Caco-2 (cell line): ENCODE data around the gene OMG. TPM values are rescaled to one million over a fixed set of nuclear protein-coding genes. Genes with fewer than 3 reads are reported as not detected.

ENCODE experiments used
- BruUV-seq: library from RNA; stranded (reverse); fragments of 400-500 nt; replicated peaks from 2 replicates; lab custom pipeline; 2021; lab: Mats Ljungman, UMichigan
- CTCF ChIA-PET: fragments of 300-600 bp; sonication (Branson Sonifier 250); formaldehyde crosslinking; loops from one replicate; lab custom pipeline; 2022; ENCODE audit warnings: antibody characterized with exemption; lab: Charles Lee
- POLR2A ChIA-PET: fragments of 300-600 bp; sonication (Branson Sonifier 250); formaldehyde crosslinking; loops from one replicate; lab custom pipeline; 2022; ENCODE audit warnings: antibody characterized with exemption; lab: Charles Lee
- DNase-seq, 2 experiments: peaks; one replicate each; pipeline versions ENCODE4 v3.0.0 to v3.0.0-alpha.2; 2020 to 2022
- H3K27me3 ChIP-seq: replicated peaks from 2 replicates; pipeline ENCODE4 v1.6.0; 2011; ENCODE audit warnings: low read length; ENCODE audit not compliant: control insufficient read depth, insufficient read depth
- H3K36me3 ChIP-seq: 2 replicates; pipeline ENCODE4 v1.5.1; 2011; ENCODE audit warnings: low read length; ENCODE audit not compliant: control insufficient read depth, insufficient read depth
- H3K4me1 ChIP-seq: fragments of 250-450 bp; sonication (Bioruptor Pico); 2 replicates; pipeline ENCODE4 v1.5.1; 2020; ENCODE audit warnings: mild to moderate bottlenecking
- H3K4me3 ChIP-seq: 2 replicates; pipeline ENCODE4 v1.5.1; 2011; ENCODE audit warnings: low read depth, mild to moderate bottlenecking, control low read depth, low read length
- H3K9me3 ChIP-seq: fragments of 250-450 bp; sonication (Bioruptor Pico); 2 replicates; pipeline ENCODE4 v1.5.1; 2020; ENCODE audit warnings: mild to moderate bottlenecking, moderate library complexity
- H3K27ac Mint-ChIP-seq: one replicate; pipeline ENCODE4 v1.8.0; 2022; ENCODE audit warnings: mixed read lengths; ENCODE audit not compliant: unreplicated experiment
- H3K27me3 Mint-ChIP-seq: one replicate; pipeline ENCODE4 v1.8.0; 2022; ENCODE audit warnings: mixed read lengths; ENCODE audit not compliant: insufficient read depth, unreplicated experiment
- H3K36me3 Mint-ChIP-seq: one replicate; pipeline ENCODE4 v1.8.0; 2022; ENCODE audit warnings: mild to moderate bottlenecking, mixed read lengths; ENCODE audit not compliant: insufficient read depth, unreplicated experiment
- H3K4me1 Mint-ChIP-seq: one replicate; pipeline ENCODE4 v1.8.0; 2022; ENCODE audit warnings: low read depth, mixed read lengths; ENCODE audit not compliant: unreplicated experiment
- H3K4me3 Mint-ChIP-seq: one replicate; pipeline ENCODE4 v1.8.0; 2022; ENCODE audit warnings: mild to moderate bottlenecking, moderate library complexity, mixed read lengths; ENCODE audit not compliant: unreplicated experiment
- H3K9me3 Mint-ChIP-seq: one replicate; pipeline ENCODE4 v1.8.0; 2022; ENCODE audit warnings: mixed read lengths; ENCODE audit not compliant: unreplicated experiment
- intact Hi-C: fragments of 100-400 bp; cut with micrococcal nuclease; formaldehyde crosslinking; loops from one replicate; pipeline ENCODE4 v1.10.0; 2022; ENCODE audit not compliant: unreplicated experiment
- total RNA-seq: library from RNA; stranded (reverse); gene quantifications from 2 replicates; pipeline ENCODE4 v1.2.3, GENCODE V29; 2022
- TF ChIP-seq, protein P1 (sequence below), 2 experiments: fragments of 200-600 bp in 1 of 2; IDR thresholded peaks; 1 replicate in 1 of 2; 2 replicates in 1 of 2; pipeline versions ENCODE4 v1.5.1 to v1.8.0; 2011 to 2022; ENCODE audit warnings: antibody characterized with exemption in 1 of 2, control low read depth in 1 of 2, inconsistent platforms in 1 of 2, low read depth in 1 of 2, low read length in 1 of 2, mild to moderate bottlenecking in 1 of 2, moderate library complexity in 1 of 2; ENCODE audit not compliant: insufficient read depth in 1 of 2, severe bottlenecking in 1 of 2, unreplicated experiment in 1 of 2

OMG gene
- total RNA-seq, 1 experiment from 2014 or later, result not detected

DNA sequence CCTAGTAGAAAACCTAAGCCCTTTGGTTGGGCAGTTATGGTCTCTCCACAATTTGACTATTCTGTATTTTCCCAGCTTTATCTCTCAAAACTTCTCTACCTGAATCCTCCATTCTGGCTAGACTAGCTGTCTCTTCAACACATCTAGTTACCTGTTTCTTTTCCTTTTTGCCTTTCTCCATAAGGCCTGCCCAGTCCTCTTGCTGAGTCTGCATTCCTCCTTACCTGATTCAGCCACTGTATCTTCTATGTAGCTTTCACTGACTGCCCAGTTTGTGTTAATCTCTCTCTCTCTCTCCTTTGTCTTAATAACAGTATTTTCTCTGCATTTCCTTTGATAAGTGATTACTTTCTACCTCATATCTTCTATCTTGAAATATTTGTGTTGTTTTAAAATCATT is 26.5 kb upstream of the OMG start:
- Mint-ChIP-seq H3K4me1 (no peaks in the 10 kb centered on the region), H3K4me3 (no peak overlapping the region), H3K36me3 (peaks cover 22% of the 10 kb centered on the region), H3K27ac (no peak overlapping the region), H3K9me3 (no peaks in the 10 kb centered on the region), H3K27me3 (no peaks in the 10 kb centered on the region)
- Histone ChIP-seq H3K4me1 (no peaks in the 10 kb centered on the region), H3K27me3 (no peaks in the 10 kb centered on the region), H3K9me3 (no peaks in the 10 kb centered on the region), H3K36me3 (no peaks in the 10 kb centered on the region; the same call in 1 of the 2 replicates), H3K4me3 (no peak overlapping the region)
- ChIA-PET POLR2A (no interaction called here), CTCF (no interaction called here)
- TF ChIP-seq, protein P1, sequence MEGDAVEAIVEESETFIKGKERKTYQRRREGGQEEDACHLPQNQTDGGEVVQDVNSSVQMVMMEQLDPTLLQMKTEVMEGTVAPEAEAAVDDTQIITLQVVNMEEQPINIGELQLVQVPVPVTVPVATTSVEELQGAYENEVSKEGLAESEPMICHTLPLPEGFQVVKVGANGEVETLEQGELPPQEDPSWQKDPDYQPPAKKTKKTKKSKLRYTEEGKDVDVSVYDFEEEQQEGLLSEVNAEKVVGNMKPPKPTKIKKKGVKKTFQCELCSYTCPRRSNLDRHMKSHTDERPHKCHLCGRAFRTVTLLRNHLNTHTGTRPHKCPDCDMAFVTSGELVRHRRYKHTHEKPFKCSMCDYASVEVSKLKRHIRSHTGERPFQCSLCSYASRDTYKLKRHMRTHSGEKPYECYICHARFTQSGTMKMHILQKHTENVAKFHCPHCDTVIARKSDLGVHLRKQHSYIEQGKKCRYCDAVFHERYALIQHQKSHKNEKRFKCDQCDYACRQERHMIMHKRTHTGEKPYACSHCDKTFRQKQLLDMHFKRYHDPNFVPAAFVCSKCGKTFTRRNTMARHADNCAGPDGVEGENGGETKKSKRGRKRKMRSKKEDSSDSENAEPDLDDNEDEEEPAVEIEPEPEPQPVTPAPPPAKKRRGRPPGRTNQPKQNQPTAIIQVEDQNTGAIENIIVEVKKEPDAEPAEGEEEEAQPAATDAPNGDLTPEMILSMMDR (IDR thresholded peaks at IDR 0.05; ENCODE audit: insufficient read depth in 1 of 2, low read depth in 1 of 2, low read length in 1 of 2, severe bottlenecking in 1 of 2, unreplicated experiment in 1 of 2), result no peak
- intact Hi-C loops, result no loop called here
- BruUV-seq, result no TSS peak
- no peak for DNase-seq

DNA sequence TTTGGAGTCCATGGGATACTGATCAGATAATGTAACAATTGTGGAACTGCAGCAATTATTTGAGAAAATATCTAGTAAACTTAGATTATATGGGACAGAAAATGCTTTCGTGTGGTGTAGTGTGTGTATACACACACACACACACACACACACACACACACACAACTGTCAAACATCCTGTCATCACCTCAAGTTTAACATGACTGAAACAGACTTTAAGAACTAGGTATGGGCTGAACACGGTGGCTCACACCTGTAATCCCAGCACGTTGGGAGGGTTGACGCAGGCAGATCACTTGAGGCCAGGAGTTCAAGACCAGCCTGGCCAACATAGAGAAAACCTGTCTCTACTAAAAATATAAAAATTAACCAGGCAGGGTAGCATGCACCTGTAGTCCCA is 24.9 kb upstream of the OMG start:
- Histone ChIP-seq H3K9me3 (no peaks in the 10 kb centered on the region), H3K4me3 (no peak overlapping the region), H3K36me3 (no peaks in the 10 kb centered on the region; the same call in 1 of the 2 replicates), H3K27me3 (no peaks in the 10 kb centered on the region), H3K4me1 (no peaks in the 10 kb centered on the region)
- no TSS peak for BruUV-seq
- ChIA-PET CTCF (no interaction called here), POLR2A (no interaction called here)
- intact Hi-C loops, result no loop called here
- Mint-ChIP-seq H3K9me3 (no peaks in the 10 kb centered on the region), H3K27ac (no peak overlapping the region), H3K4me3 (no peak overlapping the region), H3K36me3 (peaks cover 12% of the 10 kb centered on the region), H3K4me1 (peaks cover 9% of the 10 kb centered on the region), H3K27me3 (no peaks in the 10 kb centered on the region)
- DNase-seq, result no peak
- TF ChIP-seq, protein P1 (IDR thresholded peaks at IDR 0.05; ENCODE audit: insufficient read depth in 1 of 2, low read depth in 1 of 2, low read length in 1 of 2, severe bottlenecking in 1 of 2, unreplicated experiment in 1 of 2), result no peak

DNA sequence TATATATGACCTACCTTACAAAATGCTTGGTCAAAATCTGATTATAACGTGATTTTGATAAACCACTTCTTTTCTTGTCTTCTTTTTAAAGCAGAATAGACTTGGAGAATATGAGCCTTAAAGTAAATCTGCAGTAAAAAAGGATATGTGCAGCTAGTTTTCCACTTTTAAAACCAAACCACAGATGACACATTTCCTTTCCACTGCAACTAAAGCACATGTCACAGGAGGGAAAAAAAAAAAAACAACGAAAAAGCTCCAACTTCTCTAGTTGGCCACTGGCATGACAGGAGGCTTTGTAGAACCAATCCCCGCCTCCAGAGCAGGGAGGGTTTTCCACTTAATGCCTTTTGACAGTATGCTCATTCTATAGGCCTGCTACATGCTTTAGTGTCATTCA is 24.4 kb upstream of the OMG start, which contains the start of gene EVI2A:
Gene EVI2A (minus strand): TSS at position 142 of the 400 bp plus-strand sequence. CDS start 2,609 bp downstream, outside the sequence.
- Mint-ChIP-seq H3K4me1 (peaks cover 9% of the 10 kb centered on the region), H3K9me3 (no peaks in the 10 kb centered on the region), H3K27me3 (no peaks in the 10 kb centered on the region), H3K36me3 (peaks cover 8% of the 10 kb centered on the region), H3K4me3 (no peak within 1 kb of the TSS), H3K27ac (no peak within 1 kb of the TSS)
- DNase-seq, result no peak
- intact Hi-C loops, result no loop called here
- Histone ChIP-seq H3K4me3 (no peak within 1 kb of the TSS), H3K27me3 (no peaks in the 10 kb centered on the region), H3K36me3 (no peaks in the 10 kb centered on the region; the same call in 1 of the 2 replicates), H3K4me1 (no peaks in the 10 kb centered on the region), H3K9me3 (no peaks in the 10 kb centered on the region)
- no TSS peak for BruUV-seq
- TF ChIP-seq, protein P1 (IDR thresholded peaks at IDR 0.05; ENCODE audit: insufficient read depth in 1 of 2, low read depth in 1 of 2, low read length in 1 of 2, severe bottlenecking in 1 of 2, unreplicated experiment in 1 of 2), result no peak
- POLR2A ChIA-PET, result no interaction called here
- CTCF ChIA-PET, result no interaction called here
